CD4-positive, alpha-beta T cell (primary cell): ENCODE data around the gene OGFOD2. TPM values are rescaled to one million over a fixed set of nuclear protein-coding genes. Genes with fewer than 3 reads are reported as not detected.

ENCODE experiments used
- ATAC-seq: fragments of 200-7000 bp; cut with Tn5 transposase; one replicate; pipeline ENCODE4 v1.10.0; 2022; ENCODE audit warnings: mild to moderate bottlenecking; ENCODE audit not compliant: poor library complexity
- CTCF ChIA-PET: fragments of 350-600 bp; sonication (Branson Sonifier 250); formaldehyde crosslinking; loops from one replicate; lab custom pipeline; 2021; ENCODE audit warnings: antibody characterized with exemption, inconsistent platforms; lab: Charles Lee
- POLR2A ChIA-PET: fragments of 350-600 bp; sonication (Branson Sonifier 250); formaldehyde crosslinking; loops from one replicate; lab custom pipeline; 2021; ENCODE audit warnings: antibody characterized with exemption, inconsistent platforms; lab: Charles Lee
- DNase-seq, 14 experiments: peaks; one replicate each; pipeline ENCODE4 v3.0.0-alpha.2; 2013 to 2020; ENCODE audit warnings: mixed read lengths in 2 of 14
- H3K27ac ChIP-seq, 2 donors: one replicate each; pipeline versions ENCODE4 v1.5.1 to v1.7.0; 2013; ENCODE audit warnings: low read length in 2 of 2, low read depth in 1 of 2, mild to moderate bottlenecking in 1 of 2
- H3K27me3 ChIP-seq, 2 experiments: 1 replicate in 1 of 2; 2 replicates in 1 of 2; pipeline versions ENCODE4 v1.6.1 to v1.7.0; 2013; ENCODE audit warnings: low read length in 2 of 2, control low read depth in 1 of 2, mild to moderate bottlenecking in 1 of 2, moderate library complexity in 1 of 2; ENCODE audit not compliant: insufficient read depth in 2 of 2, control insufficient read depth in 1 of 2
- H3K36me3 ChIP-seq: one replicate; pipeline ENCODE4 v1.6.1; 2013; ENCODE audit warnings: low read length, control low read depth; ENCODE audit not compliant: insufficient read depth
- H3K4me1 ChIP-seq: one replicate; pipeline ENCODE4 v1.6.1; 2013; ENCODE audit warnings: low read length, control low read depth; ENCODE audit not compliant: insufficient read depth
- H3K4me3 ChIP-seq: one replicate; pipeline ENCODE4 v1.5.1; 2013; ENCODE audit warnings: mild to moderate bottlenecking, low read length, moderate library complexity
- H3K9me3 ChIP-seq, 2 experiments: 1 replicate in 1 of 2; 2 replicates in 1 of 2; pipeline versions ENCODE4 v1.6.1 to v1.7.0; 2013; ENCODE audit warnings: low read length in 2 of 2, mild to moderate bottlenecking in 2 of 2, control low read depth in 1 of 2, moderate library complexity in 1 of 2; ENCODE audit not compliant: control insufficient read depth in 1 of 2, insufficient read depth in 1 of 2
- H3K27ac Mint-ChIP-seq: one replicate; pipeline ENCODE4 v1.8.0; 2020; ENCODE audit warnings: mixed read lengths
- H3K27me3 Mint-ChIP-seq: one replicate; pipeline ENCODE4 v1.8.0; 2021; ENCODE audit warnings: mixed read lengths
- H3K36me3 Mint-ChIP-seq: one replicate; pipeline ENCODE4 v1.8.0; 2021; ENCODE audit warnings: low read depth, mixed read lengths
- H3K4me1 Mint-ChIP-seq: one replicate; pipeline ENCODE4 v1.8.0; 2021; ENCODE audit warnings: low read depth, mixed read lengths
- H3K4me3 Mint-ChIP-seq: one replicate; pipeline ENCODE4 v1.8.0; 2020; ENCODE audit warnings: mild to moderate bottlenecking, mixed read lengths
- H3K9me3 Mint-ChIP-seq: one replicate; pipeline ENCODE4 v1.8.0; 2020; ENCODE audit warnings: mixed read lengths
- intact Hi-C, 2 experiments: fragments of 100-400 bp; cut with DNase I in 1 of 2; cut with micrococcal nuclease in 1 of 2; formaldehyde crosslinking; loops; one replicate each; pipeline versions ENCODE4 v1.15.1 to v1.9.0; 2023 to 2025; cut with DNase I, micrococcal nuclease
- total RNA-seq, 174 experiments: library from RNA in 2 of 174; stranded (reverse) in 2 of 174; gene quantifications; one replicate each; pipeline ENCODE4 v1.2.3 and lab custom pipeline; 2021 to 2026
- TF ChIP-seq, protein P1 (sequence below): fragments of 200-600 bp; IDR thresholded peaks from one replicate; pipeline ENCODE4 v1.8.0; 2022; ENCODE audit warnings: antibody characterized with exemption, mild to moderate bottlenecking

OGFOD2 gene
- total RNA-seq, 2 experiments from 2014 or later: 12.0 to 14.9 TPM

GRCh38 chr12:122929148-122929538, 45.9 kb upstream of the OGFOD2 start:
- TF ChIP-seq, protein P1, sequence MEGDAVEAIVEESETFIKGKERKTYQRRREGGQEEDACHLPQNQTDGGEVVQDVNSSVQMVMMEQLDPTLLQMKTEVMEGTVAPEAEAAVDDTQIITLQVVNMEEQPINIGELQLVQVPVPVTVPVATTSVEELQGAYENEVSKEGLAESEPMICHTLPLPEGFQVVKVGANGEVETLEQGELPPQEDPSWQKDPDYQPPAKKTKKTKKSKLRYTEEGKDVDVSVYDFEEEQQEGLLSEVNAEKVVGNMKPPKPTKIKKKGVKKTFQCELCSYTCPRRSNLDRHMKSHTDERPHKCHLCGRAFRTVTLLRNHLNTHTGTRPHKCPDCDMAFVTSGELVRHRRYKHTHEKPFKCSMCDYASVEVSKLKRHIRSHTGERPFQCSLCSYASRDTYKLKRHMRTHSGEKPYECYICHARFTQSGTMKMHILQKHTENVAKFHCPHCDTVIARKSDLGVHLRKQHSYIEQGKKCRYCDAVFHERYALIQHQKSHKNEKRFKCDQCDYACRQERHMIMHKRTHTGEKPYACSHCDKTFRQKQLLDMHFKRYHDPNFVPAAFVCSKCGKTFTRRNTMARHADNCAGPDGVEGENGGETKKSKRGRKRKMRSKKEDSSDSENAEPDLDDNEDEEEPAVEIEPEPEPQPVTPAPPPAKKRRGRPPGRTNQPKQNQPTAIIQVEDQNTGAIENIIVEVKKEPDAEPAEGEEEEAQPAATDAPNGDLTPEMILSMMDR: no peak
- Histone ChIP-seq H3K4me1 (no peaks in the 10 kb centered on the region), H3K27me3 (no peaks in the 10 kb centered on the region), H3K4me3 (no peak overlapping the region), H3K27ac (no peak overlapping the region), H3K36me3 (no peaks in the 10 kb centered on the region), H3K9me3 (no peaks in the 10 kb centered on the region)
- no peak for ATAC-seq
- no peaks in the 10 kb centered on the region for H3K36me3 Mint-ChIP-seq
- H3K9me3 Mint-ChIP-seq: no peaks in the 10 kb centered on the region
- H3K27ac Mint-ChIP-seq: no peak overlapping the region
- H3K4me1 Mint-ChIP-seq: no peaks in the 10 kb centered on the region
- no peak for DNase-seq
- intact Hi-C loops: no loop called here
- H3K27me3 Mint-ChIP-seq: no peaks in the 10 kb centered on the region
- ChIA-PET POLR2A (no interaction called here), CTCF (no interaction called here)
- no peak overlapping the region for H3K4me3 Mint-ChIP-seq

DNA sequence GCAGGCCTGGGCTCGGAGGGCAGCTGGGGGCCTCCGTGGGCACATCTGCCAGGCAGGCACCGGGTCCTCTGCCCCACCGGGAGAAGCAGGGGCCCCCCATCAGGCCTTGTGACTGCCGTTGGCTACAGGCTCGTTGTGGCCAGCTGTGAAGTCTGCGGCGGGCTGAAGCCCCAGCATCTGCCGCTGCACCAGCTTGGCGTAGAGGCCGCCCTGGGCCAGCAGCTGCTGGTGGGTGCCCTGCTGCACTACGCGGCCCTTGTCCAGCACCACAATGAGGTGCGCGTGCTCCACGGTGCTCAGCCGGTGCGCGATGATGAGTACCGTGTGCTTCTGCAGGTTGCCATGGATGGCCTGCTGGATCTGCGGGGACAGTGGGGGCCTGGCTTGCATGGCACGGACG, 45.2 kb upstream of the OGFOD2 start:
- H3K27me3 Mint-ChIP-seq: no peaks in the 10 kb centered on the region
- Histone ChIP-seq H3K4me3 (no peak overlapping the region), H3K4me1 (no peaks in the 10 kb centered on the region), H3K9me3 (no peaks in the 10 kb centered on the region), H3K27ac (no peak overlapping the region), H3K36me3 (no peaks in the 10 kb centered on the region), H3K27me3 (no peaks in the 10 kb centered on the region)
- no peaks in the 10 kb centered on the region for H3K36me3 Mint-ChIP-seq
- DNase-seq (no peak), ATAC-seq (no peak)
- ChIA-PET CTCF (no interaction called here), POLR2A (interaction anchor here (0.7 kb wide), 1 partner anchor 49 kb away, joined by 3 read pairs; no protein-coding TSS in a partner anchor)
- H3K27ac Mint-ChIP-seq: no peak overlapping the region
- no peak overlapping the region for H3K4me3 Mint-ChIP-seq
- intact Hi-C loops: no loop called here
- no peaks in the 10 kb centered on the region for H3K4me1 Mint-ChIP-seq
- H3K9me3 Mint-ChIP-seq: no peaks in the 10 kb centered on the region
- TF ChIP-seq, protein P1: no peak

DNA sequence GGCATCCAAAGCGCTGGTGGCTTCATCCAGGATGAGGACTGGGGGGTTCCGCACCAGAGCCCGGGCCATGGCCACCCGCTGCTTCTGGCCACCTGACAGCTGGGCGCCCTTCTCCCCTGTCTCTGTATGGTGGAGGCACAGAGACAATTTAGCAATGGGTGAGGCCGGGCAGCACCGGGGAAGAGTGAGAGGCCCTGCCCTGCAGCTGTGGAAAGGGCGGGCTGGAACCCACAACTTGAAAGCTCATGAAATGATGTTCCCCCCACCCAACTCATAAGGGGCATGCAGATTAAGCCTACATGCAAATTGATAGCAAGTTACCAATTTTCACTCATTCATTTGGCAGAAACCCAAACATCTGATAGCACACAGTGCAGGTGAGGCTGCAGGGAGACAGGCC, 42.8 kb upstream of the OGFOD2 start:
- H3K36me3 ChIP-seq: no peaks in the 10 kb centered on the region
- ATAC-seq (no peak), DNase-seq (no peak)
- no peaks in the 10 kb centered on the region for H3K9me3 Mint-ChIP-seq
- H3K4me3 ChIP-seq: no peak overlapping the region
- CTCF ChIA-PET: no interaction called here
- H3K4me1 Mint-ChIP-seq: no peaks in the 10 kb centered on the region
- POLR2A ChIA-PET: interaction anchor here (0.6 kb wide), 1 partner anchor 373 kb away, joined by 7 read pairs; no protein-coding TSS in a partner anchor
- no peak overlapping the region for H3K4me3 Mint-ChIP-seq
- no peaks in the 10 kb centered on the region for H3K4me1 ChIP-seq
- no peaks in the 10 kb centered on the region for H3K9me3 ChIP-seq
- no peaks in the 10 kb centered on the region for H3K27me3 ChIP-seq
- H3K36me3 Mint-ChIP-seq: no peaks in the 10 kb centered on the region
- no peaks in the 10 kb centered on the region for H3K27me3 Mint-ChIP-seq
- no peak overlapping the region for H3K27ac Mint-ChIP-seq
- TF ChIP-seq, protein P1: no peak
- no peak overlapping the region for H3K27ac ChIP-seq
- intact Hi-C loops: no loop called here
